Measurements from ENCODE around the gene MAGI2.

DNA sequence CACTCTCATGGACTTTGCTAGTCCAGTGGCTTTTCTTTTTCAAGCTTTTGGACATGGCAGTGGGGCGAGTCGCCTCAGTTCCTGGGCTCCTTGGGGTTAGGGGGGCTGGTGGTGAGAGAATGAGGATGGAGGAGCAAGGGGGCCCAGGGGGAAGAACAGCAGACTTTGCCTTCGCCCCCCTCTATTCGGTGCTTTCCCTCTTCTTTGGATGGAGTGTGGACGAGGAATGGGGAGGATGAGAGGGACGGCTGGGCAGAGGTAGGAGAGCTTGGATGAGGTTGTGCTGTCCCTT is 255 bp downstream of the MAGI2 start:
- TF ChIP-seq CTCF (IDR thresholded peaks at IDR 0.05) (no peak), POLR2A (IDR thresholded peaks at IDR 0.05) (no peak)

All from body of pancreas (tissue), 4 donors.